ENCODE results near the gene DELE1. TPM values are rescaled to one million over a fixed set of nuclear protein-coding genes. Genes with fewer than 3 reads are reported as not detected.

DELE1 gene
- total RNA-seq, 1 donor from 2014 or later: 52.9 TPM

- no peak for DNase-seq (ENCODE audit: low read depth)
These were observed 2.8 kb downstream of the DELE1 start for GRCh38 chr5:141926434-141926833.

- no peak for DNase-seq (ENCODE audit: low read depth)
These were observed 4.4 kb downstream of the DELE1 start for GRCh38 chr5:141928051-141928450.

- no peak for DNase-seq (ENCODE audit: low read depth)
These were observed 5.9 kb downstream of the DELE1 start for GRCh38 chr5:141929398-141930058.

- no peak for DNase-seq (ENCODE audit: low read depth)
These were observed 8.0 kb downstream of the DELE1 start for GRCh38 chr5:141931694-141932093.

- no peak for DNase-seq (ENCODE audit: low read depth)
These were observed 9.5 kb downstream of the DELE1 start for GRCh38 chr5:141933151-141933550.

- DNase-seq (ENCODE audit: low read depth): no peak
These were observed 10.6 kb downstream of the DELE1 start for GRCh38 chr5:141934099-141934844.

- no peak for DNase-seq (ENCODE audit: low read depth)
These were observed 11.9 kb downstream of the DELE1 start for GRCh38 chr5:141935538-141935937.

GRCh38 chr5:141940695-141941271 lies 17.1 kb downstream of the DELE1 start:
- no peak for DNase-seq (ENCODE audit: low read depth)

GRCh38 chr5:141941307-141941706 lies 17.6 kb downstream of the DELE1 start:
- DNase-seq (ENCODE audit: low read depth): peak; percentile 44

GRCh38 chr5:141941779-141942178 lies 18.1 kb downstream of the DELE1 start:
- DNase-seq (ENCODE audit: low read depth): no peak

- no peak for DNase-seq (ENCODE audit: low read depth)
These were observed 18.6 kb downstream of the DELE1 start for GRCh38 chr5:141942185-141942857.

GRCh38 chr5:141944076-141944475 lies 20.4 kb downstream of the DELE1 start:
- DNase-seq (ENCODE audit: low read depth): no peak

GRCh38 chr5:141945511-141946051 lies 21.9 kb downstream of the DELE1 start:
- no peak for DNase-seq (ENCODE audit: low read depth)

GRCh38 chr5:141947316-141947715 lies 23.6 kb downstream of the DELE1 start:
- peak; percentile 8 for DNase-seq (ENCODE audit: low read depth)

GRCh38 chr5:141948812-141949211 lies 25.1 kb downstream of the DELE1 start:
- DNase-seq (ENCODE audit: low read depth): no peak

- no peak for DNase-seq (ENCODE audit: low read depth)
These were observed 25.8 kb downstream of the DELE1 start for GRCh38 chr5:141949511-141949910.

GRCh38 chr5:141950207-141951005 lies 26.7 kb downstream of the DELE1 start:
- DNase-seq (ENCODE audit: low read depth): no peak

GRCh38 chr5:141951332-141951781 lies 27.7 kb downstream of the DELE1 start:
- DNase-seq (ENCODE audit: low read depth): no peak

GRCh38 chr5:141952020-141952419 lies 28.3 kb downstream of the DELE1 start:
- DNase-seq (ENCODE audit: low read depth): no peak

- no peak for DNase-seq (ENCODE audit: low read depth)
These were observed 30.5 kb downstream of the DELE1 start for GRCh38 chr5:141954194-141954593.

- no peak for DNase-seq (ENCODE audit: low read depth)
These were observed 33.8 kb downstream of the DELE1 start for GRCh38 chr5:141957367-141957996.

Measured in renal cortical epithelial cell (primary cell).